H4 (cell line): ENCODE data around the gene RNF145. TPM values are rescaled to one million over a fixed set of nuclear protein-coding genes. Genes with fewer than 3 reads are reported as not detected.
A peak's percentile ranks its signal among the peaks of the same experiment; 100 is the strongest.

ENCODE experiments used
- DNase-seq: peaks from one replicate; pipeline ENCODE4 v3.0.0-alpha.2; 2015; ENCODE audit warnings: low spot score
- total RNA-seq: library from RNA; depleted of rRNA; stranded (reverse); fragments of >200 nt; shearing (Covaris generic); gene quantifications from 2 replicates; pipeline ENCODE4 v1.2.3, GENCODE V29; 2014

The RNF145 gene
- total RNA-seq, 1 experiment from 2014 or later, result 37.2 TPM

GRCh38 chr5:159217236-159217635, 7.9 kb upstream of the RNF145 start:
- no peak for DNase-seq

GRCh38 chr5:159216454-159216853, 7.1 kb upstream of the RNF145 start:
- DNase-seq, result no peak

- no peak for DNase-seq
These were observed 6.5 kb upstream of the RNF145 start for GRCh38 chr5:159215886-159216285.

GRCh38 chr5:159214486-159215271, 5.3 kb upstream of the RNF145 start:
- DNase-seq, result no peak

- DNase-seq, result no peak
These were observed 3.5 kb upstream of the RNF145 start for GRCh38 chr5:159212657-159213462.

- no peak for DNase-seq
These were observed 2.4 kb upstream of the RNF145 start for GRCh38 chr5:159211729-159212174.

GRCh38 chr5:159210846-159211245, 1.5 kb upstream of the RNF145 start:
- no peak for DNase-seq

GRCh38 chr5:159210210-159210661, 883 bp upstream of the RNF145 start:
- DNase-seq, result peak; percentile 13

- peak; percentile 13 for DNase-seq
These were observed 577 bp downstream of the RNF145 start for GRCh38 chr5:159208514-159209437.

GRCh38 chr5:159207686-159208513, 1.5 kb downstream of the RNF145 start:
- DNase-seq, result peak; percentile 89

- DNase-seq, result no peak
These were observed 2.1 kb downstream of the RNF145 start for GRCh38 chr5:159207222-159207685.

GRCh38 chr5:159206818-159207217, 2.5 kb downstream of the RNF145 start:
- no peak for DNase-seq

GRCh38 chr5:159206368-159206767, 3.0 kb downstream of the RNF145 start:
- no peak for DNase-seq

GRCh38 chr5:159203351-159203750, 6.0 kb downstream of the RNF145 start:
- no peak for DNase-seq

- DNase-seq, result no peak
These were observed 7.2 kb downstream of the RNF145 start for GRCh38 chr5:159202151-159202550.

- no peak for DNase-seq
These were observed 9.6 kb downstream of the RNF145 start for GRCh38 chr5:159199780-159200179.

GRCh38 chr5:159199225-159199624, 10.1 kb downstream of the RNF145 start:
- no peak for DNase-seq

- no peak for DNase-seq
These were observed 11.0 kb downstream of the RNF145 start for GRCh38 chr5:159198063-159199036.

- DNase-seq, result no peak
These were observed 13.6 kb downstream of the RNF145 start for GRCh38 chr5:159195775-159196174.
